Activated CD4-positive, alpha-beta T cell treated with anti-CD3 and anti-CD28 coated beads for 48 hours (primary cell): ENCODE results near the gene CTNNBIP1.

Experiments
- DNase-seq: peaks from one replicate; pipeline ENCODE4 v3.0.0-alpha.2; 2020

The CTNNBIP1 gene

DNA sequence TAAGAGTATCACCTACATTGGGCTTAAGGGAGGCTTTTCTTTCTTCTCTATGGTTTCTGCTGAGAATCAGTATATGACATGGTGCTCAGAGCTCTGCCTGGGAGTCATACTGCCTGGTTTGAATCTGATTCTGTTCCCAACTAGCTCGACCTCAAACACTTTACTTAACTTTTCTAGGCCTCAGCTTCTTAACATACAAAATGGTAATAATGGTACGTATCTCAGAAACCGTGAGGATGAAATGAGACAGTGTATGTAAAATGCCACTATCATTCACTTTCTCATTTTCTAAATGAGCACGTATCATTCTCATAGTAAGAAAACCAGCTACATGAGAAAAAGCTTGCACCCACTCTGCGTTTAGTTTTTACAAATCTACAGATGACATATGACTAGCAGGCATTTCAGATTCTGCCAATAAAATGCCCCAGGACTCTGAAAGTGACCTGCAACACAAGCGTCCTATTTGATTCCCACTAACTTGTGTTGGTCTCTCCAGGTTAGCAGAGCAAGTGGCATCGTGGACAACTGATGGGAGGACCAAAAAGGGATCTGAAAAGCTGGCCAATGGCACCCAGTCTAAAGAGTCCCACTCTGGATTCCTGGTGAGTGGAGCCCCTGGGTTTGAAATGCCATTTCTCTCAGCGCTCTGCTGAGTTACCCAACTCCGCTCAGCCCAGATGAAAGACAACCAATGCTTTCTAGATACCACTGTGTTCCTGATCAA is 6.1 kb downstream of the CTNNBIP1 start:
- DNase-seq, result peak; percentile 40

DNA sequence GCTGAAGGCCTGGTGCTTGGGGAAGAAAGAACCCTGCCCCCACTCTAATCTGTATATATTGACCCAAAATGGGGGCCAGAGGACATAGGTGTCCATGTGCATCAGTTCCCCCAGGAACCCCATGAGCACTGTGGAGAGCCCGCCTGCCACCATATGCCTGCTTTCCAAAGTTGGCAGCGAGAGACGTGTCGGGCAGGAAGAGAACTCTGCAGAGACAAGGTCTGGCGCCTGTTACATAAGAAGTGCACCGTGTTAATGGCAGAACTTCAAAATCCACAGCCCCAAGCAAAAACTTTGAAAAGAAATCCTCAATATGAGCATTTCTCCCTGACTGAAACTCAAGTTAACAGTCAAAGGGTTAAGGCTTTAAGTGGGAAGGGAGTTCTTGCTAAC is 8.0 kb downstream of the CTNNBIP1 start:
- DNase-seq, result no peak

DNA sequence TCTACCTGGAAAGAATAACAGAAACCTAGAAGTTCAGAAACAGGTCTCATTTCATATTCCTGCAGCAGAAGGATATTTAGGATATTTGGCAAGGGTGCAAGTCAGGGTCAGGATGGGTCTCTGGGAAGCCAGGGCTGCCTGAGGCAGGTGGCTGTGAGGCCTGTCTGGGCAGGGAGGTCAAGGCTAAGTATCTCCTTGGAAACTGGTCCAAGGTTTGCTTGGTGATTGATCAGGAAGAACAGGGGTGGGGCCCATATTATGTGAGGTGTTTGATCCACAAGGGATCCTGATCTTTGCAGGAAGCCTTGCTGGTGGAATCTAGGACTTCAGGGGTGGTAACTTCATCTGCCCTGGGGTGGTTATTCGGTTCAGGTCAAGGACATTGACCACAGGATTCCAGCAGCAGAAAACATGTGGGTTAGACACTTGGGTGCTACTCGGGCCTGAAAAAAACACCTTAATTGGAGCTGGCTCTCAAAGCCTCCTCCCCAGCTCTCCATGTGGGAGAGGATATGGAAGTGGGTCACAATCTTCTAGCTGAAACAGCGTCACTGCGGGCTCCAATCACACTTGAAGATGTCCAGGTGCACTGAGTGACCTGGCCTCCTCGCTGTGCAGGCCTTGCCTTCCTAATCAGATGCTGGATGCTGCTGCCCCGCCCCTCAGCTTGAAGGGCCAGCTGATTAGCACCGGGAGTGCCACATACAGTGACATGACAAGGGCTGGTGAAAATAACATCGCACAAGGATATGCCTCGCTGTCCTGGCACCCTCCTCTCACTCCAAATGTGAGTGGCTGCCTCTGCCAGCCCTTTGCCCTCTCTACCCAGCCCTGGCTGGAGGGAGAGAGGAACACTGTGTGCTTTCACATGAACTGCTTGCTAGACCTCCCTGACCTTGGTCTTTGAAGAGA is 8.7 kb downstream of the CTNNBIP1 start:
- DNase-seq, result no peak

- no peak for DNase-seq
Measured at GRCh38 chr1:9900142-9901043, 9.7 kb downstream of the CTNNBIP1 start.

DNA sequence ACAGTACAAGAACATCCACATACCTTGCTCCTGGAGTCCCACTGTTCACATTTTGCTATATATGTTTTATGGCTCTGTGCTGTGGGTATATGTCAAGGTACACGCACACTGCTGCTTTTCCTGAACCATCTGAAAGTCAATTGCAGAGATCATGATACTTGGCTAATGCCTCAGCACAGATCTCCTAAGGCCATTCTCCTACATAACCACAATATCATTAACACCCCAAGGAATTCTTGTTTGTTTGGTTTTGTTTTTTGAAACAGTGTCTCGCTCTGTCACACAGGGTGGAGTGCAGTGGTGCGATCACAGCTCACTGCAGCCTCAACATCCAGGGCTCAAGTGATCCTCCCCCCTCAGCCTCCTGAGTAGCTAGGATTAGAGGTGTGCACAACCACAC is 16.0 kb downstream of the CTNNBIP1 start:
- DNase-seq, result no peak

DNA sequence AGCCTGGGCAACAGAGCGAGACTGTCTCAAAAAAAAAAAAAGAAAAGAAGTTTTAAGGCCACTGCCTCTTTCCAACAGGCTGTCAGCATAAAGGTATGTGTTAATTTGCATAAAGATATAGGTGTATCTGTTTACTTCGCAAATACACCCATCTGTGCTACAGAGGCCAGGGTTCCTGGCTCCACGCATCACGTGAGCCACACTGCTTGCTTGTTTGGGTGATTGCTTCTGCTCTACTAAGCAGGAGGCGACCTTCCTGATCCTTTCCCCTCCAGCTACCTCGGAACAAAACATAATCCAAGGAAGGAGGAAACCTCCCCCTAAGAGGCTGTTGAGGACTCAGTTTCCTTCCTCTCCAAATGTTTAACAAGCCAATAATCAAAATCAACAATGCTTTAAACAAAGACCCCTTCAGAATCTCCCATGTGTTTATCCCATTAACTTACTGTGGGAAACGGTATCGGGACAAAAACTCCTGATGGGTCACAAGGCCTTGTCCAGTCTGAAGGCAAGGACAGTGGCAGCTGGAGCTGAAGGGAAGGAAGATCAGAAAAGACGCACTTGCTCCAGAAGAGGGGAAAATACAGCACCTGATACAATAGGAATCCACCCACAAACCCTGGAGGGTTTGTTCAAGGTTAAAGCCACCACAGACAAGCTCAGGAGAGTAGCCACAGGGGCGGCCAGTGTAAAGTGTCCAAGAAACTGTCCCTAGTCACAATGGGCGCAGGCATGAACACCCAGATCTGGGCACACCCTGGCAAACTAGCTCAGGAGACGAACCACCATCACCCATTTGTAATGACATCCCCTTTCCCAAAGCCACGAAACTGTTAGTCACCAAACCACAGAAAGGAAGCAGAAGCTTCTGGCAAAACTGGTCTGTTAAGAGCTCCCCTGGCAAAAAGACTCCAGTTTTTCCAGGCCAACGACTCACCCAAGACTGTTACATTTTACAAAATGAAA is 17.2 kb downstream of the CTNNBIP1 start:
- no peak for DNase-seq

DNA sequence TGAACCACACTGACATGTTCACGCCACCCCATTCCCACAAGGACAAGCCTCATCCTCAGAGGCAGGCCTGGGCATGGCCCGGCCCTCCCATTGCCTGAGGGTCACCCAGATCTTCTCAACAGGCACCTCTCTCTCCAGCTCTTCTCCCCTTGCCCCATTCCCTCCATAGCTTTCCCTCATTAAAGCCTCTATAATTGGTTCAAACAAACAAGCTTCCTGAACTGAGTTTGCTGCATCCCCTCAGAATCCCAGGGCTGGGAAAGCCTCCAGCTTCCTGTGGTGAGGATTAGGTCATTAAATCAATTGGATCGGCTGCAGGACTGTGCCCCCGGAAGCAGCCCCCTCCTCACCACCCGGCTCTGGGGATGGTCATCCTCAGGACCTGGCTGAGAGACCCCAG is 18.9 kb downstream of the CTNNBIP1 start:
- DNase-seq, result no peak

GRCh38 chr1:9890224-9890731 is 19.8 kb downstream of the CTNNBIP1 start:
- DNase-seq, result no peak

- no peak for DNase-seq
Measured at GRCh38 chr1:9889411-9889810, 20.7 kb downstream of the CTNNBIP1 start.

GRCh38 chr1:9888886-9889285 is 21.2 kb downstream of the CTNNBIP1 start:
- no peak for DNase-seq

- DNase-seq, result no peak
Measured at GRCh38 chr1:9887070-9887469, 23.0 kb downstream of the CTNNBIP1 start.

DNA sequence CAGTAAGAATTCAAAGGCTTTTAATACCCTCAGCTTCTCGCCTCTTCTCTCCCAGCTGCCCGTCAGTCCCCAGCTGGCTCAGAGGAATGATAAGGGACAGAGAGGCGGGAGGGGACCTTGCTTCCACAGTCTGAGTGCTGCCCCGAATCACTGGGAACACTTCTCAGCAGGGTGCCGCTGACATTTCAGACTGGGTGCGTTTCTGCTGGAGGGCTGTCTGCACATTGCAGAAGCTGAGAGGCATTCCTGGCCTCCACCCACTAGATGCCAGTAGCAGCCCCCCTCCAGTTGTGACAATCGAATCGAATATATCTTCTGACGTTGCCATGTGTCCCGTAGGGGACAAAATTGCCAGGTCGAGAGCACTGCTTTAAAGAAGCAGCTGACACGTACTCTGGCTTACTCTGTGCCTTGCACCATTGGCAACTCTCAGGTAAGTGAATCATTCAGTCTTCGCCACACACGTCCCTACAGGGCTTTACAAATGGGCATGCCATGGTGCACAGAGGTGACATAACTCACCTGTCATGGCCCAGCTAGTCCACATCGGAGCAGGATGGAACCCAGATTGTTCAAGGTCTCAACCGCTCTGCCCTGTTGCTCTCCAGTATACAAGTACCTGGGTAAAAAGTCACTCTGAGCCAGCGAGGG is 23.9 kb downstream of the CTNNBIP1 start:
- no peak for DNase-seq

DNA sequence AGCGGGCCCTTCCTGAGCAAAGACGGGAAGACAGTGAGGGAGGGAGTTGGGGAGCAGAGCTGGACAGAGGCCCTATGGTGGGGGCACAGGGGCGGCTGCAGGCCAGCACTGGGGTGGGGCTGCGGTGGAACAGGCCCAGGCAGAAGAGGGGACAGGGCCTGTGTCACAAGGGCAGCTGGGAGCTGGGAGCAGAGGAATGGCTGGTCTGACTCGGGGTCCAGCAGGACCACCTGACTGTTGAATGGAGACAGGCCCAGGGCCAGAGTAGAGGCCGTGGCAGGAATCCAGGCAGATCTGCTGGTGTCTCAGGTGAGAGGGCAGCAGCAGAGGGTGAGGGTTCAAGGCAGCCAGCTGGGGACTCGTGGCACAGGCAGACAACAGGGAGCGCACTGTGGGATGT is 25.3 kb downstream of the CTNNBIP1 start:
- DNase-seq, result no peak

DNA sequence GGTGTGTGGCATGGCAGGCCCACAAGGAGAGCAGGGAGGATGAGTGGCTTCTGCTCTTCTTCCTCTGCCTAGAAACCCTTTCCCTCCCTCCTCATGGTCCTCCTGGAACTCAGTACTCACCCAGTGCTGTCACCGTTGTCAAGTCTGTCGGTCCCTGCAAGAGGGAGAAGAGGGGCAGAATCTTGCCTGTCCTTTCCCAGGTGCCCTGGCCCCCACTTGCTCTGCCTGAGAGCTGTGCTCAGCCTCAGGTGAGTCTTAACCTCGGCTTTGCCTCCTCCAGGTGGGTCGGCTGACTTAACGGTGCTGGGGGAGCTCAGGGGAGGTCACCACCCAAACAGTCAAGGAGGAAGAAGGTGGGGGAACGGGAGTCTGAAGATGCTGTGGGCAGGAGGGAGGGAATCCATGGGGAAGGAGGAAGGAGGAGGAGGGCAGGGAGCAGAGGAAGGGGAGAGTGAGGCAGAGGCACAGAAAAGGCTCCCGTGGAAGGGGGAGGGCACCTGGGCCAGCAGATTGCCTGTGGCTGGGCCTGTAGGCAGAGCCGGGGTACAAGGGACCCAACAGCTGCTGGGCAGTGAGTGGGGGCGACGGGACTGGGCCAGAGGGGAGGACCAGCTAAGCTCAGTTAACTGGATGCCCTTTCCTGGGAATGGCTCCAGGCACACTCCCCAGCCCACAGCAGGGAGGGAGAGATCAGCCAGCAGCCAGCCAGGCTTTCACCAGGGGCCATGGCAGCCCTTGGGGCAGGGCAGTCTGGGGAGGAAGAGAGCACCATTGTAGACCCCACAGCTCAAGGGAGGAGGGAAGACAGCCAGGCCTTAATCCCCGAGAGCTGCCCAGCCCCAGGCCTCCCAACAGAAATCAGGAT is 26.3 kb downstream of the CTNNBIP1 start:
- DNase-seq, result no peak

DNA sequence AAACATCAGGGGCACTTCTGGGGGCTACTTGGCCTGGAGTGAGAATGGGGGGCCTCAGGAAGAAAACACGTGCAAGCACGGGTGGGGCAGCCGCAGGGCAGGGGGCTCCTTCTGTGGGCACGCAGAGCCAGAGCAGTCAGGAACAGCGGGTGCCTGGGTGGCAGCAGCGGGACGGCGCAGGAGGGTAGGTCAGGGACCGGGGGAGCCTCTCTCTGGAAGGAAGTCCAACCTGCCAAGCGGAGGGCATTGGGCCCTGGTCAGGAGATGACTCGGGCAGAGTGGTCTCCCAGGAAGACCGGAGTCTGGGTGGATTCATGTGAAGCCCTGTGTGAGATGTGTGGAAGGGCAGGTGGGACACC is 27.1 kb downstream of the CTNNBIP1 start:
- no peak for DNase-seq

GRCh38 chr1:9882296-9882944 is 27.6 kb downstream of the CTNNBIP1 start:
- DNase-seq, result no peak

GRCh38 chr1:9881838-9882249 is 28.2 kb downstream of the CTNNBIP1 start:
- no peak for DNase-seq

DNA sequence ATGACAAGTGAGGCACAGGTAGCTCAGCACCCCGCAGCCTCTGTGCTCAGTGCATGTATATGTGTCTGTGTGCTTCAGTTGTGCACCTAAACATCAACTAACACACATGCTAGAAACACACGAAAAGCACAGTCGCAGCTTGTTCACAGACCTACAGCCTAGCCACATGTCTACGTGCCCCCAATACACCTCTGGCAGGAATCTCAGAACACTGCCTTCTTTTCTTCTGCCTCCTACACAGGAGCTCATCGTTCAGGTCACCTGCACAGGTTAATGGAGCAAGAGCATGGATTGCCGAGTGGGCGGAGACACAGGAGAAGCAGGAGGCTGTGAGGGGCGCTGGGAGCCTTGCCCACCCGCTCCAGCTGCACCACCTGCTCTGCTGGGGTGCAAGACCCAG is 31.7 kb downstream of the CTNNBIP1 start:
- no peak for DNase-seq

DNA sequence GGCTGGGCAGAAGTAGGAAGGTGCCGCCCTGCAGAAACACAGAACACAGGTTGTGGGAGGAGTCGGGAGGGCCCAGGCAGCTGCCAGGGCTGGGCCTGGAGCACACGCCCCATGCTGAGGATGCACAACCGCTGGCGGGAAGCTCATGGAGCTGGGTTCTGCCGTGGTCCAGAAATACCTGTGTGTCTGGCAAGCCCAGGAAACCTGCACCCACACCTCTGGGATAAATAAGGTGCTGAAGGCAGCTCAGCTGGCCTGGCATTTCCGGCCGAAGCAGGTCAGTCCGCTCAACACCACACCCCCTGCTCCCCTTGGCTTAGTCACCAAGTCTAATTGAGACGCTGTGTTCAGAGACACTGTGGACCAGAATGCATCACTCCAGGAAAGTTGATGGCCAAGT is 32.1 kb downstream of the CTNNBIP1 start:
- DNase-seq, result no peak

DNA sequence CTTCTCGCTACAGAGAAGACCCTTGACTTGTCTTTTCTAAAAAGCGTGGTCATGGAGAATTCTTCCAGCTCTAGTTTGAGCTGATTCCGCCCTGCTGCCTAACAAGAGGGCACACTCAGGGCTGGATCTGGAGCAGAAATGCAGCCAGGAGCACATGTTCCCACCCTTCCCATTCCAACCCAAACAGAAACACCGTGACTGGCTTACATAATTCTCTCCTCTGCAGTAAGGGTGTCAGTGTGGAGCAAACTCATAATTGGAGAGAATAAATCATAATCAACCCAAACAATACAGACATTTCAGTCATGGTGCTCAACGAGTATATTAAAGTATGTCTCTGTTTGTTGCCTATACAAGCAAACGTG is 34.5 kb downstream of the CTNNBIP1 start:
- no peak for DNase-seq
